Hematopoietic multipotent progenitor cell treated with erythropoietin and hydrocortisone succinate and interleukin-3 and kit ligand, for 17 days (in vitro differentiated cells): Measurements from ENCODE around the gene MAST3.
"Not testable (repeated sequence)": the region's sequence is repeated elsewhere in the genome, so short reads cannot be mapped to it uniquely, and the experiment has no call there.

Experiments used
- DNase-seq: peaks from one replicate; pipeline ENCODE4 v3.0.0-alpha.2; 2015; ENCODE audit warnings: low spot score

MAST3 gene

GRCh38 chr19:18137657-18138339 is 40.2 kb downstream of the MAST3 start:
- DNase-seq: no peak

DNA sequence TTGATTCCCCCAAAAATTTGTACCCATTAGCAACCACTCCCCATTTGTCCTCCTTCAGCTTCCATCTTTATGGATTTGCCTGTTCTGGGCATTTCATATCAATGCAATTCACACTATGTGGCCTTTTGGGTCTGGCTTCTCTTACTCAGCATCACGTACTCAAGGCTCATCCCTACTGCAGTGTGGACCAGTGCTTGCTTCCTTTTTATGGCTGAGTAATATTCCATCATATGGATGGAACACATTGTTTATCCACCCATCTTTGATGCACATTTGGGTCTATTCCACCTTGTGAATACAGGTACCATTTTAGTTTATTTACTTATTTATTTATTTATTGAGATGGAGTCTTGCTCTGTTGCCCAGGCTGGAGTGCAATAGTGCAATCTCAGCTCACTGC is 42.9 kb downstream of the MAST3 start:
- DNase-seq: no peak

DNA sequence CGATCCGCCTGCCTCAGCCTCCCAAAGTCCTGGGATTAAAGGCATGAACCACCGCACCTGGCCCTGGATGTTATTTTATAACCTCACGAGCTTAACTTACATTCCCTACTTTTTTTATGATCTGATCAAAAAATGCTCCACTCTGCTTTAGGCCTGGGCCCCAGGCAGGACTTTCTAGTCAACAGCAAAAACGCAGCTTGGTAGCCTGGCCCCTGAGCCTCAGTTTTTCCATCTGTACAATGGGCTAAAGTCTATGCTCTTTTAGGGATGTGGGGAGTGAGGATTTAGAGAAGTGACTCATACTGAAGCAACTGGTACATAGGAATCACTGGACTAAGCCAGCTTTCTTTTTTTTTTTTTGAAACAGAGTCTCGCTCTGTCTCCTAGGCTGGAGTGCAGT is 43.5 kb downstream of the MAST3 start:
- DNase-seq: no peak

DNA sequence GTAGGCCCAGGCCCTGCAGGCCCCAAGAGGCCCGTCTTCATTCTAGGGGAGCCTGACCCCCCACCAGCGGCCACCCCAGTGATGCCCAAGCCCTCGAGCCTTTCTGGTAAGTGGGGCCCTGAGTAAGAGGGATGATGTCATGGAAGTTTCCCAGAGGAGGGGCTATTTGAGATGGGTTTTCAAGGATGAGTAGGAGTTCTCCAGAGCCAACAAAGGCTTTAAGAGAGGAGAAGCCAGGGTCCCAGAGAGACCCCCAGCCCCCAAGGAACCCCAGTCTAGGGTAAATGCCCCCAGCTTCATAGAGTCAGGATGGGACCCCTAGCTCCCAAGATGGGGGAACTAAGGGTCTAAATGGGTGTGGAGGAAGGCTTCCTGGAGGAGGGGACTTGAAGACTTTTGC is 46.3 kb downstream of the MAST3 start:
- DNase-seq: no peak

DNA sequence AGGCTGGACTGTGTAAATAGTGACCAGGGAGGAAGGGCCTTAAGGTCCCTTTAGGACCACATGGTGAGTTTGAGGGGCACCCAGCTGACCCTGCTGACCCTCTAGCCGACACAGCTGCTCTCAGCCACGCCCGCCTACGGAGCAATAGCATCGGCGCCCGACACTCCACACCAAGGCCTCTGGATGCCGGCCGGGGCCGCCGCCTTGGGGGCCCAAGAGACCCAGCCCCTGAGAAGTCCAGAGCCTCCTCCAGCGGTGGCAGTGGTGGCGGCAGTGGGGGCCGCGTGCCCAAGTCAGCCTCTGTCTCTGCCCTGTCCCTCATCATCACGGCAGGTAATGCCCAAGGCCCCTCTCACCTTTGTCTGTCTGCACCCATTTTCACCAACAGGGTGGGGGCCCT is 46.8 kb downstream of the MAST3 start:
- DNase-seq: no peak

DNA sequence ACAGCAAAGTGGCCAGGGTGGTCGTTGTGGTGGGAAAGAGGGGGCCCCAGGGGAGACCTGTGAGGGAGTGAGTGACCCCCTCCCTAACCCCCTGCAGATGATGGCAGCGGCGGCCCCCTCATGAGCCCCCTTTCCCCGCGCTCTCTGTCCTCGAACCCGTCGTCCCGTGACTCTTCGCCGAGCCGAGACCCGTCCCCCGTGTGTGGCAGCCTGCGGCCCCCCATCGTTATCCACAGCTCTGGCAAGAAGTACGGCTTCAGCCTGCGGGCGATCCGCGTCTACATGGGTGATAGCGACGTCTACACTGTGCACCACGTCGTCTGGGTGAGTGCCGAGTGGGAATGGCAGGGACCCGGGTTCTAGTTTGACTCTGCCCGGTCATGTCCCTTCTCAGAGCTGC is 47.3 kb downstream of the MAST3 start:
- no peak for DNase-seq

- DNase-seq: no peak
Observed at GRCh38 chr19:18145391-18145999, 47.9 kb downstream of the MAST3 start.

- no peak for DNase-seq
Observed at GRCh38 chr19:18147396-18147795, 49.8 kb downstream of the MAST3 start.

- peak; percentile 21 for DNase-seq
Observed at GRCh38 chr19:18149596-18149975, 52.0 kb downstream of the MAST3 start.

- DNase-seq: no peak
Observed at GRCh38 chr19:18150776-18151624, 53.4 kb downstream of the MAST3 start.

DNA sequence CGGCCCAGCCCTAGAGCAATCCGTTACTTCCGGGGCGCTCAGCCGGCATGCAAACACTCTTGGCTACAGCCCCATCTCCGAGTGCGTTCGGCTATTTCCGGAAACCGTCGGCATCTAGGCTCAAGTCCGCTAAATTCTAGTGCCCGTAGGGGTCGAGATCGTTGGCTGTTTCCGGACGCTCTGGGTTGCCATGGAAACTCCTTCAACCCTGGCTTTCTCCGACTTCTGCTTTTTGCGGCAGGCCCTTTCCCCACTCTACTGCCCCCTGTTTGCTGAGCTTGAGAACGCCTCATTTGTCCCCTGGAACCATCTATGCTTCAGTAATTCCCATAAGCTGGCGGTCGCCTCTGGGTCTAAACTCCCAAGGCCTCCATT is 54.9 kb downstream of the MAST3 start:
- peak; percentile 97 for DNase-seq

DNA sequence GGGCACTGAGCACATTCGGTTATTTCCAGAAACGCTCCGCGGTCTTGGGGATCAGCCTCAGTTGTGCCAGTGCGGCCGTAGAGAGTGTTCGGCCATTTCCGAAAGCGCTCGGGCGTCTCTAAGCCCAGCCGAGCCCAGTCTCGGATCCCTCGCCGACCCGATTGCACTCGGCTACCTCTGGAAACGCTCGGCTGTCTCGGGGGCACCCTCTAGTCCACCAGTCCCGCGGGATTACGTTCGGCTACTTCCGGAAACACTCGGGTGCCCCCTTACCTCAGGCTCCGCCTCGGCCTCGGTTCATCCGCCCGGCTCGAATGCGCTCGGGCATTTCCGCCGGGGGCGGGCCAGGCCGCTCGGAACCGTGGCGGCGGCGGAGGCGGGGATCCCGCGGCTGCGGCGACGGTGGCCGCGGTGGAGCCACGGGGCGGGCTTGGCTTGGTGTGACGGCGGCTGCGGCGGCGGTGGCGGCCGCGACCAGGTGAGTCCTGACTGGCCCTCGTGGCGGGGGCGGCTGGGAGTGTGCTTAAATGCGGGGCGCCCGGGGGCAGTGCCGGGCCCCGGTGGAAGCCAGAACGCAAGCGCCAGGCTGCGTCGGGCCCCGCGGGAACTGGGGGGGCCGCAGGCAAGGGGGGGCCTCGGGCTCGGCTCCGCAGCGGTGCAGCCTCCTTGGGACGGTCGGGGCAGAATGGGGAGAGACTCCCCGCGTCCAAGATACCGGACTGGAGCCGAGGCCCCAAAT is 55.4 kb downstream of the MAST3 start, which contains the start of gene PIK3R2:
PIK3R2 (plus strand) TSS at position 347 of the 739 bp plus-strand sequence. CDS start 2,717 bp downstream, outside the sequence.
- DNase-seq: peak; percentile 96

- peak; percentile 50 for DNase-seq
Observed at GRCh38 chr19:18153556-18154134, 56.1 kb downstream of the MAST3 start.

DNA sequence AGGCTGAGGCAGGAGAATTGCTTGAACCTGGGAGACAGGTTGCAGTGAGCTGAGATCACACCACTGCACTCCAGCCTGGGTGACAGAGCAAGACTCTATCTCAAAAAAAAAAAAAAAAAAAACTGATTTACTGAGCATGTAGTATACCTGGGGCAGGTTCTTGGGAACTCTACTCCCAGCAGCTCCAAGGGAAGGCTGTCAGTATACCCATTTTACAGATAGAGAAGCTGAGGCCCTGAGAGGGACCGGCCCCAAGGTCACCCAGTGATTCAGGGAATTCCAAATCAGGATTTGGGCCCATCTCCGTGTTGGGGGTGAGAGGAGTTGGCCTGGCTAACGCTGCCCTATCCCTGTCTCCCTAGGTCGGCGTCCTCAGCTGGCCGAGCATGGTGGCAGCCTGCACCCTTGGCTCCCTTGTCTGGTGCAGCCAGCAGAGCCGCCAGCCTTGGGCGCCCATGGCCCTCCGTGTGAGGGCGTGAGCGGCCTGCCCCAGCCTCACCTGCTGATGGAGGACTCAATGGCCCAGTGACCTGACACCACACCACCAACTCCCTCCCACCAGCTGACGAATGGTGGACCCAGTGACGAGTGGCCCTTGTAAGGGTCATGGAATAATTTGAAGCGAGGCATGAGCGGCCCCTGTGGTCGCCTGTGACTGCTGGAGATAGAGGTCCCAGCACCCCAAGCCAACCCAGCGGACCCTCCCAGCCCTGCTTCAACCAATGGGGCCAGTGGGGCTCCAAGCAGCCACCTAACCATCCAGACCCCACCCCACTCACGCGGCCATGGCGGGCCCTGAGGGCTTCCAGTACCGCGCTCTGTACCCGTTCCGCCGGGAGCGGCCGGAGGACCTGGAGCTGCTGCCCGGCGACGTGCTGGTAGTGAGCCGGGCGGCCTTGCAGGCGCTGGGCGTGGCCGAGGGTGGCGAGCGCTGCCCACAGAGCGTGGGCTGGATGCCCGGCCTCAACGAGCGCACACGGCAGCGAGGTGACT is 57.8 kb downstream of the MAST3 start:
- peak; percentile 36 for DNase-seq

DNA sequence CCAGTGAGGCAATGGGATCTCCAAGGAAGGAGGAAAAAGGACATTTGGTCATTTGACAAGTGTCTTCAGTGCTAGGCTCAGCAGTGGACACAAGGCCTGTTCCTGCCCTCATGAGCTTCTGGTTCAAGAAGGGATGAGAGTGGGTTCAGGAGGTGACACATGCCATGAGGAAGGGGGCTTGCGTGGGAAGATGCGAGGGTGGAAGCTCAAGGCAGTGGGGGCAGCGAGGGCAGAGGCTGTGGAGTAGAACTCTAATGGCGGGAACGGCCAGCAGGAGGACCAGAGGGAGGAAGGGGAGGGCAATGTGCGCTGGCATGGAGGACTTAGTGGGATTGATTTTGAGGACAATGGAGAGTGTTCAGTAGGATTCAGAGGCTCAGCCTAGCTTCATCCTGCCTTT is 58.7 kb downstream of the MAST3 start:
- DNase-seq: no peak

DNA sequence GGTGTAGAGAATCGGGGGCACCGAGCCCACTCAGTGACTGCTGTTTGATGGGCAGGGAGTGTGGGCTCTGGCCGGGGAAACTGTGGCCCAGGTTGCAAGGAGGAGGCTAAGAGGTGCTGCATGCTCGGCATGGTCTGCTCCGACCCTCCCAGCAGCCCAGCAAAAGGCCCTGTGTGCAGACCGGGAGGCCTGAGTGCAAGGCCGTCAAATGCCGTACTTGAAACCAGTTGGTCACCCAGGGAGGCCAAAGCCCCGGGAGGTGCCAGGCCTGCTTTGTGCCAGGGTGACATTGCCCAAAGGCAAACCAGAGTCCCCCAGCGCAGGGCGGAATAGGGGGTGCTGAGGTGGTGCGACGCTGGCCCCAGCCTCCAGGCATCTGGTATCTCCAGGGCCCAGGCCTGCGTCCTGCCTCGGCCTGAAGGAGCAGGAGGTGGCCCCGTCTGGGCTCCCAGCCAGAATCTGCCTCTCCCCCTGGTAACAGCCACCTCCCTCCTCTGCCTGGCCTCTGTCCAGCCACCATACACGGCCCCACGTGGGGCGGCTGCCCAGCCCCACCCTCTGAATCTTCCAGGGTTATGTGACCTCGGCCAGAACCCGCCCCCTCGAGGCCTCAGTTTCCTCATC is 59.4 kb downstream of the MAST3 start:
- peak; percentile 98 for DNase-seq

DNA sequence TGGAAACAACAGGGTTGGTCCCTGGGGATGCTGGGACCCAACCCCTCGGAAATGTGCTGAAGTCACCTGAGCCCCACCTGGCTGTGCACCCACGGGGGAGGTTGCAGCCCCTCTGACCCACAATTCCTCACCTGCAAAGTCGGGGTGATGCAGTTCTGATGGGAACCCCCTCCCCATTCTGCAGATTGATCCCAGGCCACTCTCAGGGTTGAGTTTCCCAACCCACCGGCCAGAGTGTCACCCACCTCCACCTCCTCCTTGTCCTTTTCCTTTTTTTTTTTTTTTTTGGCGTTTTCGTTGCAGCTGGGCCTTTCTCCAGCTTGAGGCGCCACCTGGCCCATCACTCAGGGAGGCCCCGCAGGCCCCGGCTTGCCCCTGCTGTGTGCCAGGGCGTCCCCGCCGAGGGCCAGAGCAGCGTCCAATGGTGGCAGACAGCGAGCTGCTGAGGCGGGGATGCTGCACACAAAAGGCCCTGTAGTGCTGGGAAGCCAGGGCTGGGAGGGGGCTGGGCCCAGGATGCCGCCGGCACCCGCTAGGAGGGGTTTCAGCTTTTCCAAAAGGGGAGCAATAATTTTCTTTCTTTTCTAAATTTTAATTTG is 60.0 kb downstream of the MAST3 start:
- DNase-seq: no peak

- peak; percentile 55 for DNase-seq
Observed at GRCh38 chr19:18158467-18158866, 60.9 kb downstream of the MAST3 start.

DNA sequence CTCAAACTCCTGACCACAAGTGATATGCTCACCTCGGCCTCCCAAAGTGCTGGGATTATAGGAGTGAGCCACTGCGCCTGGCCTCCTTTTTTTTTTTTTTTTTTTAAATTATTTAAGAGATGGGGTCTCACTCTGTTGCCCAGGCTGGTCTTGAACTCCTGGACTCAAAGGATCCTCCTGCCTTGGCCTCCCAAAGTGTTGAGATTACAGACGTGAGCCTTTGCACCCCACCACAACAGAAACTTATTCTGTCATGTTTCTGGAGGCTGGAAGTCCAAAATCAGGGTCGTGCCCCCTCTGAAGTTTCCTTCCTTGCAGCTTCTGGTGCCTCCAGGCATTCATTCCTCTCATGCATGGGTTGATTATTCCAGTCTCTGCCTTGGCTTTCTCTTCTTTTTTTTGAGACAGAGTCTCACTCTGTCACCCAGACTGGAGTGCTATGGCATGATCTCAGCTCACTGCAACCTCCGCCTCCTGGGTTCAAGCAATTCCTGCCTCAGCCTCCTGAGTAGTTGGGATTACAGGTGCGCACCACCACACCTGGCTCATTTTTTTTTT is 61.6 kb downstream of the MAST3 start:
- DNase-seq: not testable (repeated sequence)
